Muscle of arm (tissue), 12 donors: ENCODE results near the gene CD99L2. TPM values are rescaled to one million over a fixed set of nuclear protein-coding genes. Genes with fewer than 3 reads are reported as not detected.
"Not testable (repeated sequence)": the region's sequence is repeated elsewhere in the genome, so short reads cannot be mapped to it uniquely, and the experiment has no call there.

ENCODE experiments used
- DNase-seq: peaks from one replicate; pipeline ENCODE4 v3.0.0-alpha.2; 2013
- polyA plus RNA-seq, 12 donors: library from polyadenylated mRNA; unstranded; fragments of 120-200 nt; gene quantifications; one replicate each; pipeline ENCODE4 v1.2.1, GENCODE V29; 2013; ENCODE audit not compliant: insufficient read length in 12 of 12

Gene CD99L2
- polyA plus RNA-seq, 12 donors = 31.5 to 44.0 (median 40.1) TPM; not detected in 1

- DNase-seq = no peak
Measured at GRCh38 chrX:150857453-150857852, 41.0 kb downstream of the CD99L2 start.

- no peak for DNase-seq
Measured at GRCh38 chrX:150856785-150857184, 41.7 kb downstream of the CD99L2 start.

GRCh38 chrX:150856101-150856500 lies 42.4 kb downstream of the CD99L2 start:
- DNase-seq = no peak

GRCh38 chrX:150854856-150855255 lies 43.6 kb downstream of the CD99L2 start:
- DNase-seq = no peak

- DNase-seq = no peak
Measured at GRCh38 chrX:150849996-150850720, 48.3 kb downstream of the CD99L2 start.

- DNase-seq = no peak
Measured at GRCh38 chrX:150849486-150849885, 49.0 kb downstream of the CD99L2 start.

- DNase-seq = no peak
Measured at GRCh38 chrX:150848914-150849365, 49.5 kb downstream of the CD99L2 start.

- DNase-seq = no peak
Measured at GRCh38 chrX:150847088-150847487, 51.4 kb downstream of the CD99L2 start.

GRCh38 chrX:150846130-150846529 lies 52.3 kb downstream of the CD99L2 start:
- no peak for DNase-seq

GRCh38 chrX:150845091-150845490 lies 53.4 kb downstream of the CD99L2 start:
- DNase-seq = no peak

GRCh38 chrX:150844016-150844415 lies 54.5 kb downstream of the CD99L2 start:
- no peak for DNase-seq

- no peak for DNase-seq
Measured at GRCh38 chrX:150842198-150842685, 56.2 kb downstream of the CD99L2 start.

- DNase-seq = no peak
Measured at GRCh38 chrX:150841456-150842197, 56.8 kb downstream of the CD99L2 start.

GRCh38 chrX:150837845-150838244 lies 60.6 kb downstream of the CD99L2 start:
- no peak for DNase-seq

- no peak for DNase-seq
Measured at GRCh38 chrX:150834695-150835094, 63.8 kb downstream of the CD99L2 start.

GRCh38 chrX:150833454-150834056 lies 64.9 kb downstream of the CD99L2 start:
- no peak for DNase-seq

GRCh38 chrX:150831863-150832262 lies 66.6 kb downstream of the CD99L2 start:
- no peak for DNase-seq

- no peak for DNase-seq
Measured at GRCh38 chrX:150828785-150829184, 69.7 kb downstream of the CD99L2 start.

GRCh38 chrX:150824352-150824751 lies 74.1 kb downstream of the CD99L2 start:
- DNase-seq = not testable (repeated sequence)

- not testable (repeated sequence) for DNase-seq
Measured at GRCh38 chrX:150823826-150824225, 74.6 kb downstream of the CD99L2 start.

- no peak for DNase-seq
Measured at GRCh38 chrX:150821971-150822370, 76.5 kb downstream of the CD99L2 start.

GRCh38 chrX:150813922-150814321 lies 84.5 kb downstream of the CD99L2 start:
- no peak for DNase-seq

GRCh38 chrX:150806827-150807226 lies 91.6 kb downstream of the CD99L2 start:
- DNase-seq = no peak
